ENCODE measurements around the gene STAG1.
"Not testable (repeated sequence)": the region's sequence is repeated elsewhere in the genome, so short reads cannot be mapped to it uniquely, and the experiment has no call there.

Gene STAG1

DNA sequence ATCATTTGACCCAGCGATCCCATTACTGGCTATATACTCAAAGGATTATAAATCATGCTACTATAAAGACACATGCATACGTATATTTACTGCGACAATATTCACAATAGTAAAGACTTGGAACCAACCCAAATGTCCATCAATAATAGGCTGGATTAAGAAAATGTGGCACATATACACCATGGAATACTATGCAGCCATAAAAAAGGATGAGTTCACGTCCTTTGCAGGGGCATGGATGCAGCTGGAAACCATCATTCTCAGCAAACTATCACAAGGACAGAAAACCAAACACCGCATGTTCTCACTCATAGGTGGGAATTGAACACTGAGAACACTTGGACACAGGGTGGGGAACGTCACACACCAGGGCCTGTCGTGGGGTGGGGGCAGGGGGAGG lies 237.6 kb downstream of the STAG1 start:
- H2AFZ ChIP-seq (ENCODE audit: insufficient read depth, low read length, poor library complexity); H3K27me3 ChIP-seq (ENCODE audit: insufficient read depth, low read length); H3K4ac ChIP-seq (ENCODE audit: low read depth, low read length); H2BK12ac ChIP-seq (ENCODE audit: low read length); H2BK5ac ChIP-seq (ENCODE audit: low read depth, low read length, poor library complexity); H3K14ac ChIP-seq (ENCODE audit: low read length); H3K27ac ChIP-seq (ENCODE audit: low read depth, low read length); H3K4me3 ChIP-seq (ENCODE audit: low read depth, low read length); H3K9ac ChIP-seq (ENCODE audit: low read length); H3K23ac ChIP-seq (ENCODE audit: low read length); H4K91ac ChIP-seq (ENCODE audit: low read depth, low read length); H3K79me2 ChIP-seq (ENCODE audit: control insufficient read depth, insufficient read depth, low read length, poor library complexity); H2BK120ac ChIP-seq (ENCODE audit: insufficient read depth, low read length, poor library complexity); H3K79me1 ChIP-seq (ENCODE audit: low read length); DNase-seq; H3K4me1 ChIP-seq (ENCODE audit: control insufficient read depth in 1 of 2, insufficient read depth in 2 of 2, low read length in 2 of 2); H4K12ac ChIP-seq (ENCODE audit: low read depth, low read length); H2AK5ac ChIP-seq (ENCODE audit: low read length); H3K36me3 ChIP-seq (ENCODE audit: control insufficient read depth in 1 of 2, insufficient read depth in 2 of 2, low read length in 2 of 2); H3K18ac ChIP-seq (ENCODE audit: low read length); H3K9me3 ChIP-seq (ENCODE audit: insufficient read depth, low read depth, low read length); H4K8ac ChIP-seq (ENCODE audit: low read depth, low read length); H3K4me2 ChIP-seq (ENCODE audit: low read length): not testable (repeated sequence)
- WGBS (ENCODE audit: extremely low coverage, insufficient coverage, insufficient read length) = no CpG with 5 or more reads among the region's 7 CpGs

DNA sequence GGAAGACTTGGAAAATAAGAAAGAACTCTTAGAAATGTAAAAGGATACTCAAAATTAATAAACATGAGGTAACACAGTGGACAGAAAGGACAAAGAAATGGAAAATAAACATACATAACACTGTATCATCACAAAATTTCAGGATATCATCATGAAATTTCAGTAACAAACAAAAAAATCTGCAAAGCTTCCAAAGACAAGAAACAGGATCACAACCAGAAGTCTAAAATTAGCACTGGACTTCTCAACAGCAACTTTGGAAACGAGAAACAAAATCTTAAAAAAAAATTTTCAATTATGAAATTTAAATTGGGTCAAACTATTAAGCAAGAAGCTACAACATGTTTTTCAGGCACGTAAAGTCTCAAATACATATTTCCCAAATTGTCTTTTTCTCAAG lies 238.8 kb downstream of the STAG1 start:
- Histone ChIP-seq H2BK5ac (ENCODE audit: low read depth, low read length, poor library complexity) (no peak overlapping the region), H3K27me3 (ENCODE audit: insufficient read depth, low read length) (no peaks in the 10 kb centered on the region), H3K9me3 (ENCODE audit: insufficient read depth, low read depth, low read length) (no peaks in the 10 kb centered on the region), H3K18ac (ENCODE audit: low read length) (no peak overlapping the region), H3K4me3 (ENCODE audit: low read depth, low read length) (no peak overlapping the region), H2BK12ac (ENCODE audit: low read length) (no peak overlapping the region), H3K9ac (ENCODE audit: low read length) (no peak overlapping the region), H3K4me1 (ENCODE audit: control insufficient read depth in 1 of 2, insufficient read depth in 2 of 2, low read length in 2 of 2) (no peaks in the 10 kb centered on the region), H3K79me2 (ENCODE audit: control insufficient read depth, insufficient read depth, low read length, poor library complexity) (no peaks in the 10 kb centered on the region), H3K27ac (ENCODE audit: low read depth, low read length) (no peak overlapping the region), H3K79me1 (ENCODE audit: low read length) (no peaks in the 10 kb centered on the region), H2BK120ac (ENCODE audit: insufficient read depth, low read length, poor library complexity) (no peak overlapping the region), H2AFZ (ENCODE audit: insufficient read depth, low read length, poor library complexity) (no peak overlapping the region), H4K8ac (ENCODE audit: low read depth, low read length) (no peak overlapping the region), H3K4me2 (ENCODE audit: low read length) (no peak overlapping the region), H2AK5ac (ENCODE audit: low read length) (no peak overlapping the region), H3K36me3 (ENCODE audit: control insufficient read depth in 1 of 2, insufficient read depth in 2 of 2, low read length in 2 of 2) (no peaks in the 10 kb centered on the region), H3K4ac (ENCODE audit: low read depth, low read length) (no peak overlapping the region), H3K23ac (ENCODE audit: low read length) (no peak overlapping the region), H3K14ac (ENCODE audit: low read length) (no peak overlapping the region), H4K12ac (ENCODE audit: low read depth, low read length) (no peak overlapping the region), H4K91ac (ENCODE audit: low read depth, low read length) (no peak overlapping the region)
- no CpG with 5 or more reads among the region's 2 CpGs for WGBS (ENCODE audit: extremely low coverage, insufficient coverage, insufficient read length)
- DNase-seq = no peak

DNA sequence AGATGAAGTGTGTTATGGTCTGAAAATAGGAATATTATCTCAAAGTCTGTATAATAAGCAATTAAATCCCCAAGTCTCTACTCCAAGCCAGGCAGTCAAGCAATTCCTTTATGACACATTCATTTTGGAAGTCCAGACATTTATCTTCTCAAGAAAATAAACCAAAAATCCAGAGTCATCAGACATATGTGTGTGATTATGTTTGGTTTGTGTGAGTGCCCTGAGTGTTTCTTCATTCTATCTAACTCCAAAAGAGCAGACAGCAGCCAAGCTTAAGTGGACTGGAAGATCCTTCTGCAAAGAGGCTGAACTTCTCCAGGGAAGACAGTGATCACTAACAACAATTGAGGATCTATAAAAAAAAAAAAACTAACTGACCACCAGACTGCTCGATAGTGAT lies 239.8 kb downstream of the STAG1 start:
- Histone ChIP-seq H4K91ac (ENCODE audit: low read depth, low read length) (no peak overlapping the region), H3K14ac (ENCODE audit: low read length) (no peak overlapping the region), H2AFZ (ENCODE audit: insufficient read depth, low read length, poor library complexity) (no peak overlapping the region), H3K79me2 (ENCODE audit: control insufficient read depth, insufficient read depth, low read length, poor library complexity) (no peaks in the 10 kb centered on the region), H3K79me1 (ENCODE audit: low read length) (no peaks in the 10 kb centered on the region), H3K9me3 (ENCODE audit: insufficient read depth, low read depth, low read length) (no peaks in the 10 kb centered on the region), H2BK12ac (ENCODE audit: low read length) (no peak overlapping the region), H3K4me3 (ENCODE audit: low read depth, low read length) (no peak overlapping the region), H3K27ac (ENCODE audit: low read depth, low read length) (no peak overlapping the region), H2BK120ac (ENCODE audit: insufficient read depth, low read length, poor library complexity) (no peak overlapping the region), H3K9ac (ENCODE audit: low read length) (no peak overlapping the region), H3K27me3 (ENCODE audit: insufficient read depth, low read length) (no peaks in the 10 kb centered on the region), H3K18ac (ENCODE audit: low read length) (no peak overlapping the region), H4K8ac (ENCODE audit: low read depth, low read length) (no peak overlapping the region), H4K12ac (ENCODE audit: low read depth, low read length) (no peak overlapping the region), H2BK5ac (ENCODE audit: low read depth, low read length, poor library complexity) (no peak overlapping the region), H3K4ac (ENCODE audit: low read depth, low read length) (no peak overlapping the region), H3K4me1 (ENCODE audit: control insufficient read depth in 1 of 2, insufficient read depth in 2 of 2, low read length in 2 of 2) (no peaks in the 10 kb centered on the region), H3K23ac (ENCODE audit: low read length) (no peak overlapping the region), H3K36me3 (ENCODE audit: control insufficient read depth in 1 of 2, insufficient read depth in 2 of 2, low read length in 2 of 2) (no peaks in the 10 kb centered on the region), H2AK5ac (ENCODE audit: low read length) (no peak overlapping the region), H3K4me2 (ENCODE audit: low read length) (no peak overlapping the region)
- DNase-seq = no peak
- no CpG with 5 or more reads among the region's 1 CpG for WGBS (ENCODE audit: extremely low coverage, insufficient coverage, insufficient read length)

DNA sequence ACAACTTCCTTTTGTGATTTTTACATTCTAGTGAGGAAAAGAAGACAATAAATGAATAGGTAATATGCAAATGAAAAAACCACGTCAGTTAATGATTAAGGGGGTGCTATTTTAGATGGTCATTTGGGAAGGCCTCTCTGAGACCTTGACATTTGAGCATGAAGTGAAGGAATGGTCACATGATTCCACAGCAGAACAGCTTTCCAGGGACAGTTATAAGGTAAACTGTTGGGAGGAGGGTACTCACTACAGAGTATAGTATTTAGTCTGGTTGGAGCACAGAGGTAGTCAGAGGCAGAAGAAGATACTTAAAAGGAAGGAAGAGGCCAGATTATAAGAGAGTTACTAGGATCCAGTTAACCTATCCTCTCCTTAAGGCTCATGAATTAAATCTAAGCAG lies 246.5 kb downstream of the STAG1 start:
- Histone ChIP-seq H3K9me3 (ENCODE audit: insufficient read depth, low read depth, low read length) (no peaks in the 10 kb centered on the region), H3K18ac (ENCODE audit: low read length) (no peak overlapping the region), H3K36me3 (ENCODE audit: control insufficient read depth in 1 of 2, insufficient read depth in 2 of 2, low read length in 2 of 2) (peaks cover 1 to 2% of the 10 kb centered on the region in 2 experiments), H2BK12ac (ENCODE audit: low read length) (no peak overlapping the region), H3K23ac (ENCODE audit: low read length) (no peak overlapping the region), H3K4me2 (ENCODE audit: low read length) (no peak overlapping the region), H3K27me3 (ENCODE audit: insufficient read depth, low read length) (no peaks in the 10 kb centered on the region), H3K4me1 (ENCODE audit: control insufficient read depth in 1 of 2, insufficient read depth in 2 of 2, low read length in 2 of 2) (no peaks in the 10 kb centered on the region), H3K27ac (ENCODE audit: low read depth, low read length) (no peak overlapping the region), H2BK120ac (ENCODE audit: insufficient read depth, low read length, poor library complexity) (no peak overlapping the region), H3K4ac (ENCODE audit: low read depth, low read length) (no peak overlapping the region), H3K79me1 (ENCODE audit: low read length) (no peaks in the 10 kb centered on the region), H2AK5ac (ENCODE audit: low read length) (no peak overlapping the region), H4K12ac (ENCODE audit: low read depth, low read length) (no peak overlapping the region), H2BK5ac (ENCODE audit: low read depth, low read length, poor library complexity) (no peak overlapping the region), H4K8ac (ENCODE audit: low read depth, low read length) (no peak overlapping the region), H2AFZ (ENCODE audit: insufficient read depth, low read length, poor library complexity) (no peak overlapping the region), H3K14ac (ENCODE audit: low read length) (no peak overlapping the region), H4K91ac (ENCODE audit: low read depth, low read length) (no peak overlapping the region), H3K9ac (ENCODE audit: low read length) (no peak overlapping the region), H3K79me2 (ENCODE audit: control insufficient read depth, insufficient read depth, low read length, poor library complexity) (no peaks in the 10 kb centered on the region), H3K4me3 (ENCODE audit: low read depth, low read length) (no peak overlapping the region)
- no CpG with 5 or more reads among the region's 1 CpG for WGBS (ENCODE audit: extremely low coverage, insufficient coverage, insufficient read length)
- DNase-seq = no peak

Data from trophoblast cell (in vitro differentiated cells and primary cell).